Measurements from ENCODE around the gene CRACR2B. TPM values are rescaled to one million over a fixed set of nuclear protein-coding genes. Genes with fewer than 3 reads are reported as not detected.
A peak's percentile ranks its signal among the peaks of the same experiment; 100 is the strongest.

CRACR2B gene
- total and polyA plus RNA-seq, 8 donors = 14.2 to 32.1 (median 21.8) TPM

DNA sequence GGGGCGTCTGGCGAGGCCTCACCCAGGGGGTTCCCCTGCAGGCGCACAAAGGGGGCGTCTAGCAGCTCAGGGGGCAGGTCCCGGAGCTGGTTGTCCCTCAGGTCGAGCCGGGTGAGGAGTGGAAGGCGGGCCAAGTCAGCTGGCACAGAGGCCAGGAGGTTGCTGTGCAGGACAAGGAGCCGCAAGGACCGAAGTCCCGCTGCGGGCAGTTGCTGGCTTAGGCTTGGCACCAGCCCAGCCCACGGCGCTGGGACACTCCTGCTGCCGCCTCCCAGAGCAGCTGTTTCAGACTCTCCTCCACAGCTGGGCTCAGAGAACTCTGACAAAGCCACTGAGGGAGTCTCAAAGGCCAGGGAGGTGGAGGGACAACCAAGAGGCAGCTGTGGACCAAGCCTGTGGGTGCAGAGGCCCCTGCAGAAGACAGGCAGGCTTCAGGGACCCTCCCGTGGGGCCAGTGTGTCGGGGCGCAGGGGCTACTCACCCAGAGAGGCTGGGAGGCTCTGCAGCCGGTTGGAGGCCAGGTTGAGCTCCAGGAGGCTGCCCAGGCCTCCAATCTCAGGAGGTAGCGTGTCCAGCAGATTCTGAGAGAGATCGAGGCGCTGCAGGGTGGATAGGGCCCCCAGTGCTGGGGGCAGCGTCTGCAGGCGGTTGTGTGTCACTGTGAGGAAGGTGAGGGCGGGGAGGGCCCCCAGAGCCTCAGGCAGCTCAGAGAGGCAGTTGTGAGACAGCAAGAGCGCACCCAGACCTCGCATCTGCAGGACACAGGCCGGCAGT is 24.8 kb upstream of the CRACR2B start:
- Histone ChIP-seq H3K4me1 (peaks cover 14 to 41% of the 10 kb centered on the region in 2 donors), H3K9me3 (no peaks in the 10 kb centered on the region), H3K27me3 (no peaks in the 10 kb centered on the region), H3K27ac (no peak overlapping the region), H3K36me3 (peaks cover 0 to 31% of the 10 kb centered on the region in 2 donors), H3K4me3 (no peak overlapping the region)
- intact Hi-C loops (cut with DNase I) = no loop called here
- no peak for ATAC-seq
- TF ChIP-seq, protein P1, sequence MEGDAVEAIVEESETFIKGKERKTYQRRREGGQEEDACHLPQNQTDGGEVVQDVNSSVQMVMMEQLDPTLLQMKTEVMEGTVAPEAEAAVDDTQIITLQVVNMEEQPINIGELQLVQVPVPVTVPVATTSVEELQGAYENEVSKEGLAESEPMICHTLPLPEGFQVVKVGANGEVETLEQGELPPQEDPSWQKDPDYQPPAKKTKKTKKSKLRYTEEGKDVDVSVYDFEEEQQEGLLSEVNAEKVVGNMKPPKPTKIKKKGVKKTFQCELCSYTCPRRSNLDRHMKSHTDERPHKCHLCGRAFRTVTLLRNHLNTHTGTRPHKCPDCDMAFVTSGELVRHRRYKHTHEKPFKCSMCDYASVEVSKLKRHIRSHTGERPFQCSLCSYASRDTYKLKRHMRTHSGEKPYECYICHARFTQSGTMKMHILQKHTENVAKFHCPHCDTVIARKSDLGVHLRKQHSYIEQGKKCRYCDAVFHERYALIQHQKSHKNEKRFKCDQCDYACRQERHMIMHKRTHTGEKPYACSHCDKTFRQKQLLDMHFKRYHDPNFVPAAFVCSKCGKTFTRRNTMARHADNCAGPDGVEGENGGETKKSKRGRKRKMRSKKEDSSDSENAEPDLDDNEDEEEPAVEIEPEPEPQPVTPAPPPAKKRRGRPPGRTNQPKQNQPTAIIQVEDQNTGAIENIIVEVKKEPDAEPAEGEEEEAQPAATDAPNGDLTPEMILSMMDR (IDR thresholded peaks at IDR 0.05) = no peak
- DNase-seq = no peak

DNA sequence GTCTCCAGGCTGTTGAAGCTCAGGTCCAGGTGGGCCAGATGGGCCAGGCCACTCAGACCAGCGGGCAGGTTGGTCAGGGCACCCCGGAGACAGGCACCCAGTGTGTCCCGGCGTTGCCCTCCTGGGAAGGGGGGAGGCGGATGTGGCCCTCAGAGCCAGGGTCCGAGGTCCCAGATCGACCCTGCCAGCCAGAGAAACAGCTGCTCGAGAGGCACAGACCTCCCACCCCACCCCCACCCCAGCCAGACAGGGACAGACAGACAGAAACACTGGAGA is 24.3 kb upstream of the CRACR2B start:
- no peak for DNase-seq
- Histone ChIP-seq H3K4me3 (no peak overlapping the region), H3K4me1 (peaks cover 16 to 44% of the 10 kb centered on the region in 2 donors), H3K27ac (no peak overlapping the region), H3K9me3 (no peaks in the 10 kb centered on the region), H3K36me3 (peaks cover 0 to 31% of the 10 kb centered on the region in 2 donors), H3K27me3 (no peaks in the 10 kb centered on the region)
- intact Hi-C loops (cut with DNase I) = no loop called here
- ATAC-seq = no peak
- TF ChIP-seq, protein P1 (IDR thresholded peaks at IDR 0.05) = no peak

DNA sequence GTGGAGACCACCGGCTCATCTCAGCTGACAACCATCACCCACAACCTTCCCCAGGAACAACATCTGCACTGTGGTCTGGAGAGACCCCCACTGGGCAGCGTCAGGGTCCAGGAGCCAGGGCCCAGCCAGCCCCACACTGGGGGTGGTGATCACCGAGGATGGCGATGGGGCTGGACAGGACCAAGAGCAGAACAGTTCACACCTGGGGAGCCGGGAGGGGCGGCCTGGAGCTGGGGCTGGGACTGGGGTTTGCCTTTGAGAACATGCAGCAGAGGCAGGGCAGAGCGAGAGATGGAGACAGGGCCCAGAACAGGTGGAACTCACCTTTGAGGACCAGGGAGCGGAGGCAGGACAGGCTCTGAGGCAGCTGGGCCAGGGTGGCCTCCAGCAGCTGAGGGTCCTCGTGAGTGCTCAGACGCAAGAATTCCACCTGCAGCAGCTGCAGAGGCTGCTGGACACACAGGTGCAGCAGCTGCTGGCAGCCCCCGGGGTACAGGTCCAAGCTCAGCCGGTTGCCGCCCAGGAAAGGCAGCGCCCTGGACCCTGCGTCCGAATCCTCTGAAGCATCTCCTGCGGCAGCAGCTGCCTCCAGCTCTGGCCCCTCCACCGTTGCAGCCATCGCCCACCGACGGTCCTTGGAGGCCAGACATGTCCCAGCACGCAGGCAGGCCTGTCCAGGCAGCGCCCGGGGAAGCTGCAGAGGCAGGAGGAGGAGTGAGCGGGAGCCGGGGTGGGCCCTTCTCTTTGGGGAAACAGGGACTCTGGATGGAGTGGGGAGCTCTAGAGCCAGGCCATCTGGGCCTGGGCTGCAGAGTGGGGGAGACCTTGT is 23.7 kb upstream of the CRACR2B start:
- Histone ChIP-seq H3K9me3 (no peaks in the 10 kb centered on the region), H3K4me3 (peak overlapping the region; percentile 66 to 68), H3K4me1 (peaks cover 21 to 45% of the 10 kb centered on the region in 2 donors), H3K36me3 (peaks cover 0 to 31% of the 10 kb centered on the region in 2 donors), H3K27ac (peak overlapping the region in 1 of 2 donors; percentile 83), H3K27me3 (no peaks in the 10 kb centered on the region)
- intact Hi-C loops (cut with DNase I) = no loop called here
- DNase-seq (no peak), ATAC-seq (no peak)
- TF ChIP-seq, protein P1 (IDR thresholded peaks at IDR 0.05) = no peak

DNA sequence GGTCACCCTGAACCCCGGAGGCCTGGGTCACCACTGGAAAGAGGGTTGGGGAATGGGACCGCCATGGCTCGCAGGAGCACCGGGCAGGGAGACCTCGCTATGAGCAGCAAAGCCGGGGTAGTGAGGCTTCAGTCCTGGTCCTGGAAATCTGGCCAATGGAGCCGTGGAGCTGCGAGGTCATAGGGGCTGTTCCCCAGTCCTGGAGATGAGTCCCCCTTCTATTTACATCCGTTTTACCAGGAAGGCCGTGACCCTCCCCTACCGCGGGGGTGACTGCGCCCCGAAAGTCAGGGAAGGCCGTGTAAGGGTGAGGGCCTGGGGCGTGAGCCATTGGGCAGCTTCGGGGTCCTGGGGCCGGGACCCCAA is 23.1 kb upstream of the CRACR2B start:
- DNase-seq = no peak
- peak overlapping the region; percentile 83 to 89 for H3K27ac ChIP-seq

More for the DNA sequence above, 23.1 kb upstream of the CRACR2B start:
- intact Hi-C loops (cut with DNase I) = no loop called here
- no peak for ATAC-seq
- TF ChIP-seq, protein P1 (IDR thresholded peaks at IDR 0.05) = no peak
- Histone ChIP-seq H3K4me3 (peak overlapping the region; percentile 66 to 68), H3K4me1 (peaks cover 21 to 46% of the 10 kb centered on the region in 2 donors), H3K27me3 (no peaks in the 10 kb centered on the region), H3K9me3 (no peaks in the 10 kb centered on the region), H3K36me3 (peaks cover 0 to 30% of the 10 kb centered on the region in 2 donors)

Data from left lung (tissue), 10 donors.